H1 (cell line): ENCODE measurements around the gene PPIA.

Source experiments
- ATF2 ChIP-seq: IDR thresholded peaks from 2 replicates; pipeline ENCODE4 v1.6.1; 2012; ENCODE audit warnings: low read length, inconsistent platforms
- BCL11A ChIP-seq, 2 experiments: IDR thresholded peaks; one replicate each; pipeline ENCODE4 v1.6.1; 2011; ENCODE audit warnings: low read depth in 2 of 2, low read length in 2 of 2, mild to moderate bottlenecking in 2 of 2
- CBX5 ChIP-seq: fragments of 300-800, 300-1000 bp; sonication (generic); IDR thresholded peaks from 2 replicates; pipeline ENCODE4 v1.7.1; 2016; ENCODE audit warnings: antibody characterized with exemption, low read length, low read depth
- CEBPB ChIP-seq: IDR thresholded peaks from 2 replicates; pipeline ENCODE4 v1.6.1; 2012; ENCODE audit warnings: low read depth, low read length
- CTCF ChIP-seq, 3 experiments: IDR thresholded peaks; 1 replicate in 2 of 3; 2 replicates in 1 of 3; pipeline versions ENCODE4 v1.5.1 to v1.6.1; 2011; ENCODE audit warnings: low read length in 3 of 3, mild to moderate bottlenecking in 3 of 3, inconsistent platforms in 2 of 3, low read depth in 1 of 3, moderate library complexity in 1 of 3; ENCODE audit not compliant: insufficient read depth in 1 of 3; ENCODE audit errors: control extremely low read depth in 1 of 3
- EP300 ChIP-seq, 2 experiments: IDR thresholded peaks; 1 replicate in 1 of 2; 2 replicates in 1 of 2; pipeline ENCODE4 v1.6.1; 2011 to 2012; ENCODE audit warnings: low read depth in 2 of 2, low read length in 2 of 2, mild to moderate bottlenecking in 2 of 2, borderline replicate concordance in 1 of 2, inconsistent platforms in 1 of 2, moderate library complexity in 1 of 2
- JUND ChIP-seq: IDR thresholded peaks from 2 replicates; pipeline ENCODE4 v1.6.1; 2011; ENCODE audit warnings: mild to moderate bottlenecking, improper control_type of control experiment, low read length
- POLR2A ChIP-seq, 2 experiments: IDR thresholded peaks; 1 replicate in 1 of 2; 2 replicates in 1 of 2; pipeline ENCODE4 v1.6.1; 2011; ENCODE audit warnings: low read depth in 2 of 2, low read length in 2 of 2, mild to moderate bottlenecking in 2 of 2; ENCODE audit errors: control extremely low read depth in 1 of 2
- RFX5 ChIP-seq: IDR thresholded peaks from 2 replicates; pipeline ENCODE4 v1.6.1; 2011; ENCODE audit warnings: low read depth, low read length, improper control_type of control experiment, borderline replicate concordance
- SIN3A ChIP-seq, 2 experiments: IDR thresholded peaks in 1 of 2; conservative IDR thresholded peaks in 1 of 2; 2 replicates each; pipeline ENCODE4 v1.6.1; 2011 to 2012; ENCODE audit warnings: low read length in 2 of 2, improper control_type of control experiment in 1 of 2, low read depth in 1 of 2, mild to moderate bottlenecking in 1 of 2
- SIX5 ChIP-seq: IDR thresholded peaks from 2 replicates; pipeline ENCODE4 v1.6.1; 2011; ENCODE audit warnings: mild to moderate bottlenecking, low read depth, low read length
- USF2 ChIP-seq: IDR thresholded peaks from 2 replicates; pipeline ENCODE4 v1.6.1; 2011; ENCODE audit warnings: low read length, improper control_type of control experiment

- TF ChIP-seq CTCF (IDR thresholded peaks at IDR 0.05; ENCODE audit: control extremely low read depth in 1 of 3, insufficient read depth in 1 of 3, low read depth in 1 of 3, low read length in 3 of 3) (no peak), CBX5 (no peak), POLR2A (IDR thresholded peaks at IDR 0.05; ENCODE audit: control extremely low read depth in 1 of 2, low read depth in 2 of 2, low read length in 2 of 2) (peak; percentile 57 to 69), ATF2 (no peak), BCL11A (IDR thresholded peaks at IDR 0.05; ENCODE audit: low read depth in 2 of 2, low read length in 2 of 2) (no peak), JUND (no peak), USF2 (no peak), SIN3A (conservative IDR thresholded peaks at IDR 0.05 in 1 of 2, IDR thresholded peaks at IDR 0.05 in 1 of 2; ENCODE audit: low read depth in 1 of 2, low read length in 2 of 2) (no peak), RFX5 (no peak), EP300 (IDR thresholded peaks at IDR 0.05; ENCODE audit: borderline replicate concordance in 1 of 2, low read depth in 2 of 2, low read length in 2 of 2) (no peak), CEBPB (no peak), SIX5 (no peak)
Measured at GRCh38 chr7:44802418-44803025, 6.0 kb downstream of the PPIA start.
